Neural cell (in vitro differentiated cells): ENCODE data around the gene SF3B2.

Experiments used
- EP300 ChIP-seq: fragments of 450-650 bp; conservative IDR thresholded peaks from 2 replicates; pipeline ENCODE4 v1.6.1; 2014; ENCODE audit warnings: antibody characterized with exemption, mild to moderate bottlenecking, moderate library complexity; ENCODE audit not compliant: poor library complexity, severe bottlenecking
- EZH2 ChIP-seq: fragments of 200-600, 300-800 bp; shearing (Covaris generic), sonication (generic); IDR thresholded peaks from 2 replicates; pipeline ENCODE4 v1.6.1; 2014; ENCODE audit warnings: antibody characterized with exemption, low read length, borderline replicate concordance, mild to moderate bottlenecking; ENCODE audit not compliant: insufficient read depth, poor library complexity, severe bottlenecking
- MXI1 ChIP-seq: fragments of 450-650 bp; conservative IDR thresholded peaks from 2 replicates; pipeline ENCODE4 v1.6.1; 2014; ENCODE audit warnings: antibody characterized with exemption, mild to moderate bottlenecking; ENCODE audit not compliant: poor library complexity, severe bottlenecking
- POLR2AphosphoS5 ChIP-seq: IDR thresholded peaks from 2 replicates; pipeline ENCODE4 v1.6.1; 2012
- RAD21 ChIP-seq: fragments of 450-650 bp; conservative IDR thresholded peaks from 2 replicates; pipeline ENCODE4 v1.6.1; 2014; ENCODE audit warnings: antibody characterized with exemption, mild to moderate bottlenecking, moderate library complexity
- TAF1 ChIP-seq: IDR thresholded peaks from 2 replicates; pipeline ENCODE4 v1.6.1; 2012; ENCODE audit warnings: low read depth
- TF ChIP-seq, protein P1 (sequence below): fragments of 450-650 bp; IDR thresholded peaks from 2 replicates; pipeline ENCODE4 v1.5.1; 2014; ENCODE audit warnings: antibody characterized with exemption, mild to moderate bottlenecking, moderate library complexity; ENCODE audit not compliant: poor library complexity, severe bottlenecking
- TF ChIP-seq, protein P2 (sequence below): IDR thresholded peaks from 2 replicates; pipeline ENCODE4 v1.6.1; 2012; ENCODE audit warnings: borderline replicate concordance

DNA sequence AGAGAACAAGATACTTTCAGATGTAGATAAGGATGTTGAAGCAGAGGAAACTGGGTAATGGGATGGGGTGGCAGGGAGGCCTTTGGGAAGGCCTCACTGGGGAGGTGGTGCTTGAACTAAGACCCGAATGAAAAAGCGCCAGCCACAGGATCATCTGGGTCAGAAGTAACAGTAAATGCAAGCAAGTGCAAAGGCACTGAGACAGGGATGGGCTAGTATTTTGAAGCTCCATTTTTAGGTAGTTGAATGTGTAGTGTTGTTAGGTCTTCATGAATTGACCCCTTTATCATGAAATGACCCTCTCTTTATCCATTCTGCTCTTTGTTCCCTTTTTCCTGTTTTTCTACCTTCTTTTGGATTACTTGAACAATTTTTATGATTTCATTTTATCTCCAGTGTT is 11.7 kb downstream of the SF3B2 start:
- TF ChIP-seq EZH2 (no peak), POLR2AphosphoS5 (no peak), TAF1 (no peak), EP300 (no peak), RAD21 (no peak), MXI1 (no peak)
- TF ChIP-seq, protein P1, sequence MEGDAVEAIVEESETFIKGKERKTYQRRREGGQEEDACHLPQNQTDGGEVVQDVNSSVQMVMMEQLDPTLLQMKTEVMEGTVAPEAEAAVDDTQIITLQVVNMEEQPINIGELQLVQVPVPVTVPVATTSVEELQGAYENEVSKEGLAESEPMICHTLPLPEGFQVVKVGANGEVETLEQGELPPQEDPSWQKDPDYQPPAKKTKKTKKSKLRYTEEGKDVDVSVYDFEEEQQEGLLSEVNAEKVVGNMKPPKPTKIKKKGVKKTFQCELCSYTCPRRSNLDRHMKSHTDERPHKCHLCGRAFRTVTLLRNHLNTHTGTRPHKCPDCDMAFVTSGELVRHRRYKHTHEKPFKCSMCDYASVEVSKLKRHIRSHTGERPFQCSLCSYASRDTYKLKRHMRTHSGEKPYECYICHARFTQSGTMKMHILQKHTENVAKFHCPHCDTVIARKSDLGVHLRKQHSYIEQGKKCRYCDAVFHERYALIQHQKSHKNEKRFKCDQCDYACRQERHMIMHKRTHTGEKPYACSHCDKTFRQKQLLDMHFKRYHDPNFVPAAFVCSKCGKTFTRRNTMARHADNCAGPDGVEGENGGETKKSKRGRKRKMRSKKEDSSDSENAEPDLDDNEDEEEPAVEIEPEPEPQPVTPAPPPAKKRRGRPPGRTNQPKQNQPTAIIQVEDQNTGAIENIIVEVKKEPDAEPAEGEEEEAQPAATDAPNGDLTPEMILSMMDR = no peak
- TF ChIP-seq, protein P2, sequence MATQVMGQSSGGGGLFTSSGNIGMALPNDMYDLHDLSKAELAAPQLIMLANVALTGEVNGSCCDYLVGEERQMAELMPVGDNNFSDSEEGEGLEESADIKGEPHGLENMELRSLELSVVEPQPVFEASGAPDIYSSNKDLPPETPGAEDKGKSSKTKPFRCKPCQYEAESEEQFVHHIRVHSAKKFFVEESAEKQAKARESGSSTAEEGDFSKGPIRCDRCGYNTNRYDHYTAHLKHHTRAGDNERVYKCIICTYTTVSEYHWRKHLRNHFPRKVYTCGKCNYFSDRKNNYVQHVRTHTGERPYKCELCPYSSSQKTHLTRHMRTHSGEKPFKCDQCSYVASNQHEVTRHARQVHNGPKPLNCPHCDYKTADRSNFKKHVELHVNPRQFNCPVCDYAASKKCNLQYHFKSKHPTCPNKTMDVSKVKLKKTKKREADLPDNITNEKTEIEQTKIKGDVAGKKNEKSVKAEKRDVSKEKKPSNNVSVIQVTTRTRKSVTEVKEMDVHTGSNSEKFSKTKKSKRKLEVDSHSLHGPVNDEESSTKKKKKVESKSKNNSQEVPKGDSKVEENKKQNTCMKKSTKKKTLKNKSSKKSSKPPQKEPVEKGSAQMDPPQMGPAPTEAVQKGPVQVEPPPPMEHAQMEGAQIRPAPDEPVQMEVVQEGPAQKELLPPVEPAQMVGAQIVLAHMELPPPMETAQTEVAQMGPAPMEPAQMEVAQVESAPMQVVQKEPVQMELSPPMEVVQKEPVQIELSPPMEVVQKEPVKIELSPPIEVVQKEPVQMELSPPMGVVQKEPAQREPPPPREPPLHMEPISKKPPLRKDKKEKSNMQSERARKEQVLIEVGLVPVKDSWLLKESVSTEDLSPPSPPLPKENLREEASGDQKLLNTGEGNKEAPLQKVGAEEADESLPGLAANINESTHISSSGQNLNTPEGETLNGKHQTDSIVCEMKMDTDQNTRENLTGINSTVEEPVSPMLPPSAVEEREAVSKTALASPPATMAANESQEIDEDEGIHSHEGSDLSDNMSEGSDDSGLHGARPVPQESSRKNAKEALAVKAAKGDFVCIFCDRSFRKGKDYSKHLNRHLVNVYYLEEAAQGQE = no peak
